ENCODE measurements around the gene CCDC175. TPM values are rescaled to one million over a fixed set of nuclear protein-coding genes. Genes with fewer than 3 reads are reported as not detected.

Gene CCDC175
- total RNA-seq, 2 experiments from 2014 or later: not detected

- no peaks in the 10 kb centered on the region for H4K20me1 ChIP-seq (ENCODE audit: insufficient read depth, low read length)
- no peak overlapping the region for H3K27ac ChIP-seq (ENCODE audit: low read depth, low read length, poor library complexity, severe bottlenecking)
- TF ChIP-seq CTCF (conservative IDR thresholded peaks at IDR 0.05; ENCODE audit: low read length) (no peak), EZH2phosphoT487 (IDR thresholded peaks at IDR 0.05; ENCODE audit: borderline replicate concordance, low read depth, low read length) (no peak)
- no peaks in the 10 kb centered on the region for H3K79me2 ChIP-seq (ENCODE audit: insufficient read depth, low read depth, low read length)
- H3K4me1 ChIP-seq (ENCODE audit: insufficient read depth, low read length, poor library complexity, severe bottlenecking): no peaks in the 10 kb centered on the region
- BruUV-seq (replicated peaks): no TSS peak
- no peaks in the 10 kb centered on the region for H3K9me2 ChIP-seq (ENCODE audit: insufficient read depth, low read length)
- ChIA-PET CTCF (ENCODE audit: unreplicated experiment) (no interaction called here), POLR2A (interaction anchor here (0.8 kb wide), 1 partner anchor 8 kb away, joined by 3 read pairs; no protein-coding TSS in a partner anchor)
- H3K36me3 ChIP-seq (ENCODE audit: insufficient read depth, low read length): no peaks in the 10 kb centered on the region
- H3K4me3 ChIP-seq (ENCODE audit: low read depth, low read length, poor library complexity, severe bottlenecking): no peak overlapping the region
- H3K4me2 ChIP-seq (ENCODE audit: low read length): no peak overlapping the region
- H3K9me3 ChIP-seq (ENCODE audit: low read length): no peaks in the 10 kb centered on the region
- intact Hi-C loops (cut with micrococcal nuclease; ENCODE audit: unreplicated experiment): no loop called here
- H2AFZ ChIP-seq (ENCODE audit: low read length): no peak overlapping the region
- no peak for DNase-seq (ENCODE audit: low spot score)
Observed at GRCh38 chr14:59541731-59542130, 34.9 kb downstream of the CCDC175 start.

- Histone ChIP-seq H4K20me1 (ENCODE audit: insufficient read depth, low read length) (no peaks in the 10 kb centered on the region), H3K4me2 (ENCODE audit: low read length) (no peak overlapping the region), H3K4me1 (ENCODE audit: insufficient read depth, low read length, poor library complexity, severe bottlenecking) (no peaks in the 10 kb centered on the region), H3K27ac (ENCODE audit: low read depth, low read length, poor library complexity, severe bottlenecking) (no peak overlapping the region), H3K4me3 (ENCODE audit: low read depth, low read length, poor library complexity, severe bottlenecking) (no peak overlapping the region), H3K9me3 (ENCODE audit: low read length) (no peaks in the 10 kb centered on the region), H2AFZ (ENCODE audit: low read length) (no peak overlapping the region), H3K9me2 (ENCODE audit: insufficient read depth, low read length) (no peaks in the 10 kb centered on the region), H3K36me3 (ENCODE audit: insufficient read depth, low read length) (no peaks in the 10 kb centered on the region), H3K79me2 (ENCODE audit: insufficient read depth, low read depth, low read length) (no peaks in the 10 kb centered on the region)
- ChIA-PET POLR2A (no interaction called here), CTCF (ENCODE audit: unreplicated experiment) (no interaction called here)
- BruUV-seq (replicated peaks): no TSS peak
- TF ChIP-seq EZH2phosphoT487 (IDR thresholded peaks at IDR 0.05; ENCODE audit: borderline replicate concordance, low read depth, low read length) (no peak), CTCF (conservative IDR thresholded peaks at IDR 0.05; ENCODE audit: low read length) (no peak)
- intact Hi-C loops (cut with micrococcal nuclease; ENCODE audit: unreplicated experiment): no loop called here
- no peak for DNase-seq (ENCODE audit: low spot score)
Observed at GRCh38 chr14:59540852-59541251, 35.8 kb downstream of the CCDC175 start.

GRCh38 chr14:59538936-59539335 lies 37.7 kb downstream of the CCDC175 start:
- no peaks in the 10 kb centered on the region for H3K9me2 ChIP-seq (ENCODE audit: insufficient read depth, low read length)
- H3K4me3 ChIP-seq (ENCODE audit: low read depth, low read length, poor library complexity, severe bottlenecking): no peak overlapping the region
- TF ChIP-seq EZH2phosphoT487 (IDR thresholded peaks at IDR 0.05; ENCODE audit: borderline replicate concordance, low read depth, low read length) (no peak), CTCF (conservative IDR thresholded peaks at IDR 0.05; ENCODE audit: low read length) (no peak)
- no peaks in the 10 kb centered on the region for H3K9me3 ChIP-seq (ENCODE audit: low read length)
- H3K4me1 ChIP-seq (ENCODE audit: insufficient read depth, low read length, poor library complexity, severe bottlenecking): no peaks in the 10 kb centered on the region
- no peak for DNase-seq (ENCODE audit: low spot score)
- intact Hi-C loops (cut with micrococcal nuclease; ENCODE audit: unreplicated experiment): no loop called here
- no peaks in the 10 kb centered on the region for H3K79me2 ChIP-seq (ENCODE audit: insufficient read depth, low read depth, low read length)
- POLR2A ChIA-PET: interaction anchor here (1.1 kb wide), 1 partner anchor 99 kb away, joined by 3 read pairs; no protein-coding TSS in a partner anchor
- CTCF ChIA-PET (ENCODE audit: unreplicated experiment): no interaction called here
- no peaks in the 10 kb centered on the region for H4K20me1 ChIP-seq (ENCODE audit: insufficient read depth, low read length)
- no peaks in the 10 kb centered on the region for H3K36me3 ChIP-seq (ENCODE audit: insufficient read depth, low read length)
- no peak overlapping the region for H3K4me2 ChIP-seq (ENCODE audit: low read length)
- H2AFZ ChIP-seq (ENCODE audit: low read length): no peak overlapping the region
- no TSS peak for BruUV-seq (replicated peaks)
- no peak overlapping the region for H3K27ac ChIP-seq (ENCODE audit: low read depth, low read length, poor library complexity, severe bottlenecking)
